ENCODE measurements around the gene ZNF367. TPM values are rescaled to one million over a fixed set of nuclear protein-coding genes. Genes with fewer than 3 reads are reported as not detected.

Gene ZNF367
- total and polyA plus RNA-seq, 9 of the 15 experiments (the other 6 are each of a cell fraction or from before 2014, with no cell fraction given) = 2.7 to 14.4 (median 10.0) TPM

- TF ChIP-seq, protein P1, sequence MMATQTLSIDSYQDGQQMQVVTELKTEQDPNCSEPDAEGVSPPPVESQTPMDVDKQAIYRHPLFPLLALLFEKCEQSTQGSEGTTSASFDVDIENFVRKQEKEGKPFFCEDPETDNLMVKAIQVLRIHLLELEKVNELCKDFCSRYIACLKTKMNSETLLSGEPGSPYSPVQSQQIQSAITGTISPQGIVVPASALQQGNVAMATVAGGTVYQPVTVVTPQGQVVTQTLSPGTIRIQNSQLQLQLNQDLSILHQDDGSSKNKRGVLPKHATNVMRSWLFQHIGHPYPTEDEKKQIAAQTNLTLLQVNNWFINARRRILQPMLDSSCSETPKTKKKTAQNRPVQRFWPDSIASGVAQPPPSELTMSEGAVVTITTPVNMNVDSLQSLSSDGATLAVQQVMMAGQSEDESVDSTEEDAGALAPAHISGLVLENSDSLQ (IDR thresholded peaks at IDR 0.05) = peak; percentile 43; the same call in 1 of the 2 replicates
- TF ChIP-seq DPF2 (IDR thresholded peaks at IDR 0.05) (peak; percentile 40; the same call in 1 of the 2 replicates), FOSL1 (tag; conservative IDR thresholded peaks at IDR 0.05) (peak; percentile 67), HDAC1 (IDR thresholded peaks at IDR 0.05) (no peak), JUND (IDR thresholded peaks at IDR 0.05; ENCODE audit: borderline replicate concordance, low read depth, low read length) (peak; percentile 66), JUND (tag; IDR thresholded peaks at IDR 0.05; ENCODE audit: borderline replicate concordance, low read depth, low read length) (peak; percentile 23; the same call in 1 of the 3 replicates), SMARCA4 (IDR thresholded peaks at IDR 0.05) (peak; percentile 47; the same call in 1 of the 2 replicates), ZBTB33 (CRISPR knock-in tag; IDR thresholded peaks at IDR 0.05) (peak; percentile 73; the same call in 1 of the 2 replicates), MNT (conservative IDR thresholded peaks at IDR 0.05) (0 out of 4 replicates have a peak, but pooled peaks of 1 of the 2 experiments have one; percentile 20), KDM1A (IDR thresholded peaks at IDR 0.05) (peak in 1 of 2 experiments; percentile 46; a peak in 1 of 4 replicates)
- TF ChIP-seq, protein P2, sequence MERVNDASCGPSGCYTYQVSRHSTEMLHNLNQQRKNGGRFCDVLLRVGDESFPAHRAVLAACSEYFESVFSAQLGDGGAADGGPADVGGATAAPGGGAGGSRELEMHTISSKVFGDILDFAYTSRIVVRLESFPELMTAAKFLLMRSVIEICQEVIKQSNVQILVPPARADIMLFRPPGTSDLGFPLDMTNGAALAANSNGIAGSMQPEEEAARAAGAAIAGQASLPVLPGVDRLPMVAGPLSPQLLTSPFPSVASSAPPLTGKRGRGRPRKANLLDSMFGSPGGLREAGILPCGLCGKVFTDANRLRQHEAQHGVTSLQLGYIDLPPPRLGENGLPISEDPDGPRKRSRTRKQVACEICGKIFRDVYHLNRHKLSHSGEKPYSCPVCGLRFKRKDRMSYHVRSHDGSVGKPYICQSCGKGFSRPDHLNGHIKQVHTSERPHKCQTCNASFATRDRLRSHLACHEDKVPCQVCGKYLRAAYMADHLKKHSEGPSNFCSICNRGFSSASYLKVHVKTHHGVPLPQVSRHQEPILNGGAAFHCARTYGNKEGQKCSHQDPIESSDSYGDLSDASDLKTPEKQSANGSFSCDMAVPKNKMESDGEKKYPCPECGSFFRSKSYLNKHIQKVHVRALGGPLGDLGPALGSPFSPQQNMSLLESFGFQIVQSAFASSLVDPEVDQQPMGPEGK (CRISPR knock-in tag; IDR thresholded peaks at IDR 0.05; ENCODE audit: borderline replicate concordance) = no peak
These were observed 73.6 kb downstream of the ZNF367 start (continued) for GRCh38 chr9:96344458-96345180.

Data from K562 (cell line).